Neural cell (in vitro differentiated cells): ENCODE results near the gene NOP16. TPM values are rescaled to one million over a fixed set of nuclear protein-coding genes. Genes with fewer than 3 reads are reported as not detected.

Experiments used
- H2AFZ ChIP-seq: fragments of 200-600, 300-800 bp; sonication (generic), shearing (Covaris generic); 2 replicates; pipeline ENCODE4 v1.6.0; 2014; ENCODE audit warnings: low read depth, mild to moderate bottlenecking, antibody characterized with exemption, low read length, moderate library complexity
- H3F3A ChIP-seq: fragments of 200-600 bp; shearing (Covaris generic); 2 replicates; pipeline ENCODE4 v1.6.1; 2016; ENCODE audit warnings: mild to moderate bottlenecking, moderate library complexity, mixed read lengths, antibody characterized with exemption, low read length; ENCODE audit not compliant: insufficient read depth, poor library complexity, severe bottlenecking
- H3K27ac ChIP-seq: fragments of 200-600, 300-800 bp; sonication (generic), shearing (Covaris generic); 2 replicates; pipeline ENCODE4 v1.5.1; 2014; ENCODE audit warnings: mild to moderate bottlenecking, low read length, moderate library complexity
- H3K27me3 ChIP-seq: fragments of 300-800, 200-600 bp; sonication (generic), shearing (Covaris generic); 2 replicates; pipeline ENCODE4 v1.6.0; 2014; ENCODE audit warnings: mild to moderate bottlenecking, low read depth, low read length, moderate library complexity; ENCODE audit not compliant: insufficient read depth
- H3K36me3 ChIP-seq: fragments of 300-800, 200-600 bp; sonication (generic), shearing (Covaris generic); 2 replicates; pipeline ENCODE4 v1.5.1; 2014; ENCODE audit warnings: mild to moderate bottlenecking, antibody characterized with exemption, low read length, moderate library complexity; ENCODE audit not compliant: insufficient read depth
- H3K4me2 ChIP-seq: fragments of 300-800, 200-600 bp; sonication (generic), shearing (Covaris generic); 2 replicates; pipeline ENCODE4 v1.6.0; 2014; ENCODE audit warnings: mild to moderate bottlenecking, low read length
- H3K4me3 ChIP-seq: fragments of 300-800, 200-600 bp; sonication (generic), shearing (Covaris generic); 2 replicates; pipeline ENCODE4 v1.5.1; 2014; ENCODE audit warnings: mild to moderate bottlenecking, low read length, moderate library complexity
- H3K79me2 ChIP-seq: fragments of 200-600 bp; shearing (Covaris generic); replicated peaks from 2 replicates; pipeline ENCODE4 v1.6.0; 2014; ENCODE audit warnings: mild to moderate bottlenecking, low read length, moderate library complexity; ENCODE audit not compliant: insufficient read depth
- H3K9ac ChIP-seq: fragments of 300-800, 200-600 bp; sonication (generic), shearing (Covaris generic); 2 replicates; pipeline ENCODE4 v1.6.1; 2016; ENCODE audit warnings: mild to moderate bottlenecking, low read length, mixed read lengths
- H3K9me2 ChIP-seq: fragments of 200-600 bp; shearing (Covaris generic); 2 replicates; pipeline ENCODE4 v1.6.1; 2016; ENCODE audit warnings: mild to moderate bottlenecking, low read length, mixed read lengths; ENCODE audit not compliant: insufficient read depth
- H3K9me3 ChIP-seq: fragments of 200-600, 300-800 bp; sonication (generic), shearing (Covaris generic); 2 replicates; pipeline ENCODE4 v1.6.1; 2016; ENCODE audit warnings: mild to moderate bottlenecking, mixed run types, low read length, moderate library complexity, mixed read lengths
- H4K20me1 ChIP-seq: fragments of 200-600 bp; shearing (Covaris generic); 2 replicates; pipeline ENCODE4 v1.6.1; 2016; ENCODE audit warnings: mild to moderate bottlenecking, mixed run types; ENCODE audit not compliant: insufficient read depth
- EZH2 ChIP-seq: fragments of 200-600, 300-800 bp; shearing (Covaris generic), sonication (generic); IDR thresholded peaks from 2 replicates; pipeline ENCODE4 v1.6.1; 2014; ENCODE audit warnings: antibody characterized with exemption, low read length, borderline replicate concordance, mild to moderate bottlenecking; ENCODE audit not compliant: insufficient read depth, poor library complexity, severe bottlenecking
- MXI1 ChIP-seq: fragments of 450-650 bp; conservative IDR thresholded peaks from 2 replicates; pipeline ENCODE4 v1.6.1; 2014; ENCODE audit warnings: antibody characterized with exemption, mild to moderate bottlenecking; ENCODE audit not compliant: poor library complexity, severe bottlenecking
- POLR2AphosphoS5 ChIP-seq: IDR thresholded peaks from 2 replicates; pipeline ENCODE4 v1.6.1; 2012
- RAD21 ChIP-seq: fragments of 450-650 bp; conservative IDR thresholded peaks from 2 replicates; pipeline ENCODE4 v1.6.1; 2014; ENCODE audit warnings: antibody characterized with exemption, mild to moderate bottlenecking, moderate library complexity
- SMC3 ChIP-seq: fragments of 450-650 bp; conservative IDR thresholded peaks from 2 replicates; pipeline ENCODE4 v1.6.1; 2014; ENCODE audit warnings: antibody characterized with exemption, mild to moderate bottlenecking, moderate library complexity; ENCODE audit not compliant: poor library complexity
- TAF1 ChIP-seq: IDR thresholded peaks from 2 replicates; pipeline ENCODE4 v1.6.1; 2012; ENCODE audit warnings: low read depth
- polyA plus RNA-seq: library from polyadenylated mRNA; depleted of rRNA; stranded (reverse); fragments of >200 nt; gene quantifications from 2 replicates; pipeline ENCODE4 v1.2.3, GENCODE V29; 2014
- TF ChIP-seq, protein P1 (sequence below): fragments of 450-650 bp; IDR thresholded peaks from 2 replicates; pipeline ENCODE4 v1.5.1; 2014; ENCODE audit warnings: antibody characterized with exemption, mild to moderate bottlenecking, moderate library complexity; ENCODE audit not compliant: poor library complexity, severe bottlenecking
- TF ChIP-seq, protein P2 (sequence below): IDR thresholded peaks from 2 replicates; pipeline ENCODE4 v1.6.1; 2012; ENCODE audit warnings: borderline replicate concordance

NOP16 gene
- polyA plus RNA-seq, 1 donor from 2014 or later: 23.9 TPM

DNA sequence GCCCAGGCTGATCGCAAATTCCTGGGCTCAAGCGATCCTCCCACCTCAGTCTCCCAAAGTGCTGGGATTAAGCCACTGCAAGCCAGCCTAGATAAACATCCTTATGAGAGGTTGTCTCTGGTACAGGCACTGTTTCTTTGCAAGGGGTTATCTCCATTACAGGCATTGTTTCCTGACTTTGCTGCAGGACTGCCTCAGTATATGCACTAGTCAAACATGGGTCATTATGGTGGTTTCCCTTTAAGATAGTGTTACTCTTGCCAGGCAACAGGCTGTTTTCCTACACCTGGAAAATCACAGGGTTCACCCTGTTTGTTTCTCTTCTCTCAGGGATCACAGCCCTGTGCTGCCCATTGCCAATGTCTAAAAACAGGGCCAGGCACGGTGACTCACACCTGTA is 35.8 kb upstream of the NOP16 start:
- Histone ChIP-seq H3K36me3 (no peaks in the 10 kb centered on the region), H3K9ac (no peak overlapping the region)

DNA sequence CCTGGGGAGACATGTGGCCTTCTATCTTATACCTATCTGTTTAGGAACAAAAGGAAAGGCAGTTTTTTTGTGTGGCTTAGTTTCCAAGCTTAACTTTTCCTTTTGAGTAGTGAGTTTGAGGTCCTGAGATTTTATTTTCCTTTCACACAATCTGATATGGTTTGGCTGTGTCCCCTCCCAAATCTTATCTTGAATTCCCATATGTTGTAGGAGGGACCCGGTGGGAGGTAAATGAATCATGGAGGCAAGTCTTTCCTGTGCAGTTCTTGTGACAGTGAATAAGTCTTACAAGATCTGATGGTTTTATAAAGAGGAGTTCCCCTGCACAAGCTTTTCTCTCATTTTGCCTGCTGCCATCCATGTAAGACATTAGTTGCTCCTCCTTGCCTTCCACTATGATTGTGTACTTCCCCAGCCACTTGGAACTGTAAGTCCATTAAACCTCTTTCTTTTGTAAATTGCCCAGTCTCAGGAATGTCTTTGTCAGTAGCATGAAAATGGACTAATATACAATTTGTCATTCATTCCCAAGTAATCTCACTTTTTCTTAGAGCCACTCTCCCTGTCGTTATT is 32.7 kb upstream of the NOP16 start:
- TF ChIP-seq, protein P1, sequence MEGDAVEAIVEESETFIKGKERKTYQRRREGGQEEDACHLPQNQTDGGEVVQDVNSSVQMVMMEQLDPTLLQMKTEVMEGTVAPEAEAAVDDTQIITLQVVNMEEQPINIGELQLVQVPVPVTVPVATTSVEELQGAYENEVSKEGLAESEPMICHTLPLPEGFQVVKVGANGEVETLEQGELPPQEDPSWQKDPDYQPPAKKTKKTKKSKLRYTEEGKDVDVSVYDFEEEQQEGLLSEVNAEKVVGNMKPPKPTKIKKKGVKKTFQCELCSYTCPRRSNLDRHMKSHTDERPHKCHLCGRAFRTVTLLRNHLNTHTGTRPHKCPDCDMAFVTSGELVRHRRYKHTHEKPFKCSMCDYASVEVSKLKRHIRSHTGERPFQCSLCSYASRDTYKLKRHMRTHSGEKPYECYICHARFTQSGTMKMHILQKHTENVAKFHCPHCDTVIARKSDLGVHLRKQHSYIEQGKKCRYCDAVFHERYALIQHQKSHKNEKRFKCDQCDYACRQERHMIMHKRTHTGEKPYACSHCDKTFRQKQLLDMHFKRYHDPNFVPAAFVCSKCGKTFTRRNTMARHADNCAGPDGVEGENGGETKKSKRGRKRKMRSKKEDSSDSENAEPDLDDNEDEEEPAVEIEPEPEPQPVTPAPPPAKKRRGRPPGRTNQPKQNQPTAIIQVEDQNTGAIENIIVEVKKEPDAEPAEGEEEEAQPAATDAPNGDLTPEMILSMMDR: no peak
- TF ChIP-seq TAF1: no peak
- TF ChIP-seq EZH2: no peak
- TF ChIP-seq MXI1: no peak
- no peak for TF ChIP-seq RAD21
- no peak for TF ChIP-seq POLR2AphosphoS5
- no peaks in the 10 kb centered on the region for H3K9me3 ChIP-seq
- no peak overlapping the region for H3K9ac ChIP-seq
- no peak overlapping the region for H2AFZ ChIP-seq
- no peaks in the 10 kb centered on the region for H3K79me2 ChIP-seq
- H3K36me3 ChIP-seq: no peaks in the 10 kb centered on the region
- no peaks in the 10 kb centered on the region for H3K27me3 ChIP-seq
- H3K4me3 ChIP-seq: no peak overlapping the region
- no peaks in the 10 kb centered on the region for H3F3A ChIP-seq
- H3K4me2 ChIP-seq: no peak overlapping the region
- H3K9me2 ChIP-seq: no peaks in the 10 kb centered on the region
- no peak overlapping the region for H3K27ac ChIP-seq
- H4K20me1 ChIP-seq: no peaks in the 10 kb centered on the region

More for the DNA sequence above, 35.8 kb upstream of the NOP16 start:
- H3K9me2 ChIP-seq: no peaks in the 10 kb centered on the region
- no peaks in the 10 kb centered on the region for H3K79me2 ChIP-seq
- no peaks in the 10 kb centered on the region for H3K27me3 ChIP-seq
- H2AFZ ChIP-seq: no peak overlapping the region
- no peaks in the 10 kb centered on the region for H3K9me3 ChIP-seq
- H3K4me3 ChIP-seq: no peak overlapping the region
- H3K27ac ChIP-seq: no peak overlapping the region
- no peak overlapping the region for H3K4me2 ChIP-seq
- H3F3A ChIP-seq: no peaks in the 10 kb centered on the region
- TF ChIP-seq POLR2AphosphoS5 (no peak), MXI1 (no peak)
- no peaks in the 10 kb centered on the region for H4K20me1 ChIP-seq

DNA sequence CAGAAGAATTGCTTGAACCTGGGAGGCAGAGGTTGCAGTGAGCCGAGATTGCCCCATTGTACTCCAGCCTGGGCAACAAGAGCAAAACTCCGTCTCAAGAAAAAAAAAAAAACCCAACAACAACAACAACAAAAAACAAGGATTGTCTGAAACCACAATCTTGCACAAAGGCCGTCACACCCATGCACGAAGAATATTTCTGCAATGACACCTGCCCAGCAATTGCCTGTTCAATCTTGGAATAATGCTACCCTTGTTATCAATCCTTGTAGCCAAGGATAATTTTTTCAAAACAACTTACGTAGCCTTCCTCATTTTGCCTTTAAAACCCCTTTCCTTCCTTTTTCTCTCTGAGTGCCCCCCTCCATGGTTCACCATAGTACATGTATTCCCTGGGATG is 31.7 kb upstream of the NOP16 start:
- H3K36me3 ChIP-seq: no peaks in the 10 kb centered on the region
- H3K27ac ChIP-seq: no peak overlapping the region
- no peak overlapping the region for H3K9ac ChIP-seq
- H3K9me2 ChIP-seq: no peaks in the 10 kb centered on the region
- TF ChIP-seq SMC3 (no peak), MXI1 (no peak), TAF1 (no peak), RAD21 (no peak), EZH2 (no peak), POLR2AphosphoS5 (no peak)
- TF ChIP-seq, protein P1: no peak
- TF ChIP-seq, protein P2, sequence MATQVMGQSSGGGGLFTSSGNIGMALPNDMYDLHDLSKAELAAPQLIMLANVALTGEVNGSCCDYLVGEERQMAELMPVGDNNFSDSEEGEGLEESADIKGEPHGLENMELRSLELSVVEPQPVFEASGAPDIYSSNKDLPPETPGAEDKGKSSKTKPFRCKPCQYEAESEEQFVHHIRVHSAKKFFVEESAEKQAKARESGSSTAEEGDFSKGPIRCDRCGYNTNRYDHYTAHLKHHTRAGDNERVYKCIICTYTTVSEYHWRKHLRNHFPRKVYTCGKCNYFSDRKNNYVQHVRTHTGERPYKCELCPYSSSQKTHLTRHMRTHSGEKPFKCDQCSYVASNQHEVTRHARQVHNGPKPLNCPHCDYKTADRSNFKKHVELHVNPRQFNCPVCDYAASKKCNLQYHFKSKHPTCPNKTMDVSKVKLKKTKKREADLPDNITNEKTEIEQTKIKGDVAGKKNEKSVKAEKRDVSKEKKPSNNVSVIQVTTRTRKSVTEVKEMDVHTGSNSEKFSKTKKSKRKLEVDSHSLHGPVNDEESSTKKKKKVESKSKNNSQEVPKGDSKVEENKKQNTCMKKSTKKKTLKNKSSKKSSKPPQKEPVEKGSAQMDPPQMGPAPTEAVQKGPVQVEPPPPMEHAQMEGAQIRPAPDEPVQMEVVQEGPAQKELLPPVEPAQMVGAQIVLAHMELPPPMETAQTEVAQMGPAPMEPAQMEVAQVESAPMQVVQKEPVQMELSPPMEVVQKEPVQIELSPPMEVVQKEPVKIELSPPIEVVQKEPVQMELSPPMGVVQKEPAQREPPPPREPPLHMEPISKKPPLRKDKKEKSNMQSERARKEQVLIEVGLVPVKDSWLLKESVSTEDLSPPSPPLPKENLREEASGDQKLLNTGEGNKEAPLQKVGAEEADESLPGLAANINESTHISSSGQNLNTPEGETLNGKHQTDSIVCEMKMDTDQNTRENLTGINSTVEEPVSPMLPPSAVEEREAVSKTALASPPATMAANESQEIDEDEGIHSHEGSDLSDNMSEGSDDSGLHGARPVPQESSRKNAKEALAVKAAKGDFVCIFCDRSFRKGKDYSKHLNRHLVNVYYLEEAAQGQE: no peak
- H3K79me2 ChIP-seq: peaks cover 4% of the 10 kb centered on the region
- H3K27me3 ChIP-seq: no peaks in the 10 kb centered on the region
- no peaks in the 10 kb centered on the region for H4K20me1 ChIP-seq
- no peaks in the 10 kb centered on the region for H3F3A ChIP-seq
- no peak overlapping the region for H3K4me3 ChIP-seq
- no peak overlapping the region for H2AFZ ChIP-seq
- no peak overlapping the region for H3K4me2 ChIP-seq
- no peaks in the 10 kb centered on the region for H3K9me3 ChIP-seq
